Endothelial cell of umbilical vein (primary cell): ENCODE data around the gene RBM38. TPM values are rescaled to one million over a fixed set of nuclear protein-coding genes. Genes with fewer than 3 reads are reported as not detected.

Experiments
- BruUV-seq: library from RNA; stranded (reverse); fragments of 400-500 nt; replicated peaks from 2 replicates; lab custom pipeline; 2021; lab: Mats Ljungman, UMichigan
- CTCF ChIA-PET: fragments of 300-600, 350-600 bp; sonication (Branson Sonifier 250); formaldehyde crosslinking; loops from one replicate; lab custom pipeline; 2021; ENCODE audit warnings: antibody characterized with exemption, inconsistent platforms; lab: Charles Lee
- POLR2A ChIA-PET: fragments of 300-600, 350-600 bp; sonication (Branson Sonifier 250); formaldehyde crosslinking; loops from one replicate; lab custom pipeline; 2021; ENCODE audit warnings: antibody characterized with exemption, inconsistent platforms; lab: Charles Lee
- DNase-seq: peaks from one replicate; pipeline ENCODE4 v3.0.0-alpha.2; 2011; ENCODE audit warnings: low read depth, low spot score
- FAIRE-seq: peaks from 2 replicates; lab custom pipeline; 2011; peaks lifted over from hg19 to GRCh38; lab: Jason Lieb, UNC
- H2AFZ ChIP-seq: 2 replicates; pipeline ENCODE4 v1.6.0; 2012; ENCODE audit warnings: low read depth, low read length, control low read depth, inconsistent platforms
- H3K27ac ChIP-seq: 2 replicates; pipeline ENCODE4 v1.5.1; 2011; ENCODE audit warnings: low read depth, mild to moderate bottlenecking, control low read depth, low read length, moderate library complexity; ENCODE audit not compliant: insufficient read depth
- H3K27me3 ChIP-seq, 2 experiments: 2 replicates each; pipeline versions ENCODE4 v1.6.0 to v1.6.1; 2011; ENCODE audit warnings: low read length in 2 of 2, mixed read lengths in 1 of 2; ENCODE audit not compliant: control insufficient read depth in 2 of 2, insufficient read depth in 2 of 2
- H3K36me3 ChIP-seq, 2 experiments: 2 replicates in 1 of 2; 3 replicates in 1 of 2; pipeline ENCODE4 v1.5.1; 2011; ENCODE audit warnings: low read length in 2 of 2, mild to moderate bottlenecking in 1 of 2, moderate library complexity in 1 of 2; ENCODE audit not compliant: control insufficient read depth in 2 of 2, insufficient read depth in 2 of 2; ENCODE audit errors: extremely low read depth in 1 of 2
- H3K4me1 ChIP-seq: 3 replicates; pipeline ENCODE4 v1.5.1; 2011; ENCODE audit warnings: mild to moderate bottlenecking, low read length; ENCODE audit not compliant: control insufficient read depth, insufficient read depth; ENCODE audit errors: extremely low read depth
- H3K4me2 ChIP-seq: 2 replicates; pipeline ENCODE4 v1.6.1; 2011; ENCODE audit warnings: low read length, control low read depth, mixed read lengths; ENCODE audit not compliant: insufficient read depth
- H3K4me3 ChIP-seq, 3 experiments: fragments of 200-600 bp in 1 of 3; sonication (generic), shearing (Covaris generic) in 1 of 3; replicated peaks in 1 of 3; 2 replicates each; pipeline ENCODE4 v1.5.1; 2011 to 2016; ENCODE audit warnings: control low read depth in 3 of 3, low read length in 3 of 3, mild to moderate bottlenecking in 2 of 3, inconsistent platforms in 1 of 3, low read depth in 1 of 3, moderate library complexity in 1 of 3; ENCODE audit not compliant: insufficient read depth in 1 of 3
- H3K79me2 ChIP-seq: 2 replicates; pipeline ENCODE4 v1.6.0; 2012; ENCODE audit warnings: low read length, inconsistent platforms; ENCODE audit not compliant: control insufficient read depth, insufficient read depth
- H3K9ac ChIP-seq: replicated peaks from 2 replicates; pipeline ENCODE3; 2011; ENCODE audit warnings: low read length, control low read depth; ENCODE audit not compliant: insufficient read depth; ENCODE audit errors: extremely low read depth
- H3K9me1 ChIP-seq: replicated peaks from 3 replicates; pipeline ENCODE4 v1.6.0; 2011; ENCODE audit warnings: mild to moderate bottlenecking, low read length; ENCODE audit not compliant: control insufficient read depth, insufficient read depth; ENCODE audit errors: extremely low read depth
- H3K9me3 ChIP-seq: replicated peaks from 2 replicates; pipeline ENCODE4 v1.5.1; 2012; ENCODE audit warnings: low read length, inconsistent platforms; ENCODE audit not compliant: control insufficient read depth, insufficient read depth
- H4K20me1 ChIP-seq: replicated peaks from 2 replicates; pipeline ENCODE3; 2011; ENCODE audit warnings: mild to moderate bottlenecking, low read length; ENCODE audit not compliant: control insufficient read depth, insufficient read depth; ENCODE audit errors: extremely low read depth
- EZH2 ChIP-seq: IDR thresholded peaks from 2 replicates; pipeline ENCODE4 v1.6.1; 2012; ENCODE audit warnings: borderline replicate concordance, low read depth, mild to moderate bottlenecking, moderate library complexity, low read length, inconsistent platforms; ENCODE audit not compliant: severe bottlenecking
- GATA2 ChIP-seq: IDR thresholded peaks from 2 replicates; pipeline ENCODE4 v1.7.0; 2011; ENCODE audit warnings: low read depth, mild to moderate bottlenecking, moderate library complexity, mixed read lengths, low read length; ENCODE audit not compliant: insufficient read length, insufficient read depth
- JUN ChIP-seq: IDR thresholded peaks from 2 replicates; pipeline ENCODE4 v1.6.1; 2011; ENCODE audit warnings: borderline replicate concordance, low read depth; ENCODE audit not compliant: insufficient read length, insufficient read depth
- MYC ChIP-seq: IDR thresholded peaks from one replicate; pipeline ENCODE4 v1.6.1; 2011; ENCODE audit warnings: mild to moderate bottlenecking, low read depth, low read length
- POLR2AphosphoS5 ChIP-seq: IDR thresholded peaks from 2 replicates; pipeline ENCODE4 v1.6.1; 2012; ENCODE audit warnings: low read depth, mild to moderate bottlenecking, control low read depth, low read length, moderate library complexity; ENCODE audit not compliant: insufficient read depth
- dilution Hi-C: fragments of 300-500 bp; cut with MboI; formaldehyde crosslinking; loops from one replicate; pipeline ENCODE4 v1.15.0; 2019; ENCODE audit warnings: low sequenced_read_pairs; ENCODE audit not compliant: extremely low pct_ligation_motif_present
- intact Hi-C: fragments of 100-400 bp; cut with micrococcal nuclease; formaldehyde crosslinking; loops from one replicate; pipeline ENCODE4 v1.10.0; 2022
- polyA plus RNA-seq, 4 experiments: library from polyadenylated mRNA; depleted of rRNA in 3 of 4; stranded (reverse) in 3 of 4; unstranded in 1 of 4; fragments of >200 nt; gene quantifications; 2 replicates each; pipeline versions ENCODE4 v1.2.1 to v1.2.3, GENCODE V29; 2011 to 2012; ENCODE audit warnings: missing spikeins in 1 of 4
- total RNA-seq: library from RNA; stranded (reverse); gene quantifications from 2 replicates; pipeline ENCODE4 v1.2.3, GENCODE V29; 2021
- TF ChIP-seq, protein P1 (sequence below), 2 donors: IDR thresholded peaks; 1 replicate in 1 of 2; 2 replicates in 1 of 2; pipeline ENCODE4 v1.5.1; 2011; ENCODE audit warnings: low read length in 2 of 2, mild to moderate bottlenecking in 2 of 2, moderate library complexity in 2 of 2, control low read depth in 1 of 2, inconsistent platforms in 1 of 2, low read depth in 1 of 2; ENCODE audit not compliant: insufficient read depth in 1 of 2; ENCODE audit errors: extremely low read depth in 1 of 2
- TF ChIP-seq, protein P2 (sequence below): IDR thresholded peaks from 2 replicates; pipeline ENCODE4 v1.6.1; 2011; ENCODE audit not compliant: insufficient read depth, insufficient read length

RBM38 gene
- total and polyA plus RNA-seq, 2 donors (not counting 3 experiments of a cell fraction or from before 2014, with no cell fraction given): 22.1 to 37.4 TPM

DNA sequence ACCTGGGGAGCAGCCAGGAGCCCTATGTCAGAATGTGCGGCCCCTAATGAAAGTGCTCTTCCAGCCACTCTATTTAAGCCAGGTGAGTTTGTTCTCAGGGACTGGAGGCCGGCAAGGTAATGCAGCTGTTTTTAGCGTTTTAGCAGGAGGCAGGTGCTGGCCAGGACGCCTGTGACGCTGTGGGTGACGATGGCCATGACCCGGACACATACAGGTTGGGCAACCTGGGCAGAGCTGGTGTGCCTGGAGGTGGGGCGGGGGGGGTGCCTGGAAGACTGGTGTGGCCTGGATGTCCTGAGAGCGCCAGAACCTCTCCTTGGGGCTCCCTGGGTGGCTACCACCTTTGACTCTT is 51.7 kb downstream of the RBM38 start:
- CTCF ChIA-PET: no interaction called here
- no TSS peak for BruUV-seq
- intact Hi-C loops: no loop called here

More for the DNA sequence above, 51.7 kb downstream of the RBM38 start:
- Histone ChIP-seq H3K27me3 (no peaks in the 10 kb centered on the region), H3K9me3 (no peaks in the 10 kb centered on the region), H3K4me2 (no peak overlapping the region), H3K4me3 (no peak overlapping the region), H3K27ac (no peak overlapping the region), H4K20me1 (no peaks in the 10 kb centered on the region), H3K36me3 (no peaks in the 10 kb centered on the region), H3K79me2 (no peaks in the 10 kb centered on the region), H2AFZ (no peak overlapping the region), H3K9ac (no peak overlapping the region), H3K9me1 (no peaks in the 10 kb centered on the region), H3K4me1 (no peaks in the 10 kb centered on the region)
- TF ChIP-seq, protein P1, sequence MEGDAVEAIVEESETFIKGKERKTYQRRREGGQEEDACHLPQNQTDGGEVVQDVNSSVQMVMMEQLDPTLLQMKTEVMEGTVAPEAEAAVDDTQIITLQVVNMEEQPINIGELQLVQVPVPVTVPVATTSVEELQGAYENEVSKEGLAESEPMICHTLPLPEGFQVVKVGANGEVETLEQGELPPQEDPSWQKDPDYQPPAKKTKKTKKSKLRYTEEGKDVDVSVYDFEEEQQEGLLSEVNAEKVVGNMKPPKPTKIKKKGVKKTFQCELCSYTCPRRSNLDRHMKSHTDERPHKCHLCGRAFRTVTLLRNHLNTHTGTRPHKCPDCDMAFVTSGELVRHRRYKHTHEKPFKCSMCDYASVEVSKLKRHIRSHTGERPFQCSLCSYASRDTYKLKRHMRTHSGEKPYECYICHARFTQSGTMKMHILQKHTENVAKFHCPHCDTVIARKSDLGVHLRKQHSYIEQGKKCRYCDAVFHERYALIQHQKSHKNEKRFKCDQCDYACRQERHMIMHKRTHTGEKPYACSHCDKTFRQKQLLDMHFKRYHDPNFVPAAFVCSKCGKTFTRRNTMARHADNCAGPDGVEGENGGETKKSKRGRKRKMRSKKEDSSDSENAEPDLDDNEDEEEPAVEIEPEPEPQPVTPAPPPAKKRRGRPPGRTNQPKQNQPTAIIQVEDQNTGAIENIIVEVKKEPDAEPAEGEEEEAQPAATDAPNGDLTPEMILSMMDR (IDR thresholded peaks at IDR 0.05; ENCODE audit: extremely low read depth in 1 of 2, insufficient read depth in 1 of 2, low read depth in 1 of 2, low read length in 2 of 2): no peak
- no peak for TF ChIP-seq JUN
- TF ChIP-seq EZH2: no peak
- TF ChIP-seq GATA2: no peak
- no peak for TF ChIP-seq POLR2AphosphoS5
- TF ChIP-seq, protein P2, sequence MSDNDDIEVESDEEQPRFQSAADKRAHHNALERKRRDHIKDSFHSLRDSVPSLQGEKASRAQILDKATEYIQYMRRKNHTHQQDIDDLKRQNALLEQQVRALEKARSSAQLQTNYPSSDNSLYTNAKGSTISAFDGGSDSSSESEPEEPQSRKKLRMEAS: no peak
- no peak for TF ChIP-seq MYC
- DNase-seq (no peak), FAIRE-seq (no peak)
- POLR2A ChIA-PET: no interaction called here
- dilution Hi-C loops: no loop called here
